Skeletal muscle tissue (tissue), 4 donors: Measurements from ENCODE around the gene ENAH. TPM values are rescaled to one million over a fixed set of nuclear protein-coding genes. Genes with fewer than 3 reads are reported as not detected.

Experiments used
- H3K27ac ChIP-seq: one replicate; pipeline ENCODE4 v1.7.0; 2013; ENCODE audit warnings: mild to moderate bottlenecking, low read depth, low read length, inconsistent platforms
- H3K27me3 ChIP-seq, 3 donors: one replicate each; pipeline ENCODE4 v1.7.0; 2013; ENCODE audit warnings: low read length in 3 of 3; ENCODE audit not compliant: control insufficient read depth in 3 of 3, insufficient read depth in 3 of 3
- H3K36me3 ChIP-seq, 3 donors: one replicate each; pipeline ENCODE4 v1.7.0; 2013; ENCODE audit warnings: low read length in 3 of 3; ENCODE audit not compliant: control insufficient read depth in 3 of 3, insufficient read depth in 3 of 3
- H3K4me1 ChIP-seq, 3 donors: one replicate each; pipeline ENCODE4 v1.7.0; 2013; ENCODE audit warnings: low read length in 3 of 3, mild to moderate bottlenecking in 3 of 3; ENCODE audit not compliant: control insufficient read depth in 3 of 3, insufficient read depth in 3 of 3
- H3K4me3 ChIP-seq, 3 donors: one replicate each; pipeline ENCODE4 v1.7.0; 2013; ENCODE audit warnings: low read length in 3 of 3
- H3K9ac ChIP-seq, 3 donors: one replicate each; pipeline ENCODE4 v1.7.0; 2013; ENCODE audit warnings: low read length in 3 of 3, mild to moderate bottlenecking in 3 of 3, moderate library complexity in 2 of 3, low read depth in 1 of 3
- H3K9me3 ChIP-seq, 3 donors: one replicate each; pipeline ENCODE4 v1.7.0; 2013; ENCODE audit warnings: low read length in 3 of 3; ENCODE audit not compliant: control insufficient read depth in 3 of 3
- total RNA-seq: library from RNA; depleted of rRNA; stranded (reverse); fragments of >200 nt; gene quantifications from one replicate; pipeline ENCODE4 v1.2.3, GENCODE V29; 2014
- donor health status: Osteomylitis.

ENAH gene
- total RNA-seq, 1 donor from 2014 or later, result 38.6 TPM

GRCh38 chr1:225535280-225535679 lies 117.6 kb downstream of the ENAH start:
- Histone ChIP-seq H3K9ac (no peak overlapping the region), H3K4me3 (no peak overlapping the region), H3K9me3 (no peaks in the 10 kb centered on the region), H3K4me1 (peaks cover 7 to 12% (median 8%) of the 10 kb centered on the region in 3 donors), H3K27me3 (no peaks in the 10 kb centered on the region), H3K27ac (no peak overlapping the region), H3K36me3 (no peaks in the 10 kb centered on the region)

GRCh38 chr1:225534772-225535171 lies 118.2 kb downstream of the ENAH start:
- Histone ChIP-seq H3K27ac (no peak overlapping the region), H3K27me3 (no peaks in the 10 kb centered on the region), H3K4me1 (peaks cover 7 to 11% (median 8%) of the 10 kb centered on the region in 3 donors), H3K9ac (no peak overlapping the region), H3K9me3 (no peaks in the 10 kb centered on the region), H3K36me3 (peaks cover 0 to 2% (median 0%) of the 10 kb centered on the region in 3 donors), H3K4me3 (no peak overlapping the region)

GRCh38 chr1:225534135-225534534 lies 118.8 kb downstream of the ENAH start:
- Histone ChIP-seq H3K4me1 (peaks cover 5 to 7% (median 6%) of the 10 kb centered on the region in 3 donors), H3K4me3 (no peak overlapping the region), H3K27me3 (no peaks in the 10 kb centered on the region), H3K9ac (peak overlapping the region in 1 of 3 donors; percentile 10), H3K9me3 (no peaks in the 10 kb centered on the region), H3K36me3 (peaks cover 0 to 4% (median 0%) of the 10 kb centered on the region in 3 donors), H3K27ac (no peak overlapping the region)

GRCh38 chr1:225533238-225533637 lies 119.7 kb downstream of the ENAH start:
- Histone ChIP-seq H3K36me3 (peaks cover 0 to 4% (median 2%) of the 10 kb centered on the region in 3 donors), H3K27ac (no peak overlapping the region), H3K4me1 (peaks cover 4 to 6% (median 5%) of the 10 kb centered on the region in 3 donors), H3K9ac (peak overlapping the region in 1 of 3 donors; percentile 7), H3K4me3 (no peak overlapping the region), H3K27me3 (no peaks in the 10 kb centered on the region), H3K9me3 (no peaks in the 10 kb centered on the region)

- Histone ChIP-seq H3K27me3 (no peaks in the 10 kb centered on the region), H3K9me3 (no peaks in the 10 kb centered on the region), H3K4me1 (peaks cover 5 to 10% (median 5%) of the 10 kb centered on the region in 3 donors), H3K9ac (no peak overlapping the region), H3K4me3 (no peak overlapping the region), H3K27ac (no peak overlapping the region), H3K36me3 (peaks cover 0 to 4% (median 4%) of the 10 kb centered on the region in 3 donors)
These were observed 120.5 kb downstream of the ENAH start for GRCh38 chr1:225532240-225532944.

- Histone ChIP-seq H3K9me3 (no peaks in the 10 kb centered on the region), H3K27ac (no peak overlapping the region), H3K4me3 (no peak overlapping the region), H3K36me3 (peaks cover 0 to 4% (median 4%) of the 10 kb centered on the region in 3 donors), H3K27me3 (no peaks in the 10 kb centered on the region), H3K9ac (no peak overlapping the region), H3K4me1 (peaks cover 7 to 10% (median 8%) of the 10 kb centered on the region in 3 donors)
These were observed 123.2 kb downstream of the ENAH start for GRCh38 chr1:225529726-225530125.

GRCh38 chr1:225527575-225527974 lies 125.3 kb downstream of the ENAH start:
- Histone ChIP-seq H3K27ac (no peak overlapping the region), H3K9me3 (no peaks in the 10 kb centered on the region), H3K27me3 (no peaks in the 10 kb centered on the region), H3K9ac (no peak overlapping the region), H3K36me3 (peaks cover 0 to 4% (median 4%) of the 10 kb centered on the region in 3 donors), H3K4me1 (peaks cover 2 to 8% (median 4%) of the 10 kb centered on the region in 3 donors), H3K4me3 (no peak overlapping the region)

- H3K27me3 ChIP-seq, result no peaks in the 10 kb centered on the region
- no peak overlapping the region for H3K9ac ChIP-seq
- peaks cover 2 to 8% (median 4%) of the 10 kb centered on the region in 3 donors for H3K4me1 ChIP-seq
- peaks cover 0 to 4% (median 4%) of the 10 kb centered on the region in 3 donors for H3K36me3 ChIP-seq
- H3K9me3 ChIP-seq, result no peaks in the 10 kb centered on the region
- no peak overlapping the region for H3K4me3 ChIP-seq
- H3K27ac ChIP-seq, result no peak overlapping the region
These were observed 126.0 kb downstream of the ENAH start for GRCh38 chr1:225526878-225527277.

- Histone ChIP-seq H3K27me3 (no peaks in the 10 kb centered on the region), H3K36me3 (peaks cover 0 to 4% (median 4%) of the 10 kb centered on the region in 3 donors), H3K27ac (no peak overlapping the region), H3K4me1 (peaks cover 2 to 8% (median 4%) of the 10 kb centered on the region in 3 donors), H3K4me3 (no peak overlapping the region), H3K9me3 (no peaks in the 10 kb centered on the region), H3K9ac (no peak overlapping the region)
These were observed 127.5 kb downstream of the ENAH start for GRCh38 chr1:225525377-225525776.

- peaks cover 2 to 8% (median 4%) of the 10 kb centered on the region in 3 donors for H3K4me1 ChIP-seq
- H3K9ac ChIP-seq, result peak overlapping the region; percentile 57 to 63 (median 61)
- H3K27ac ChIP-seq, result peak overlapping the region; percentile 67
- H3K9me3 ChIP-seq, result no peaks in the 10 kb centered on the region
- peak overlapping the region; percentile 32 to 59 (median 34) for H3K4me3 ChIP-seq
- peaks cover 0 to 4% (median under 1%) of the 10 kb centered on the region in 3 donors for H3K36me3 ChIP-seq
- no peaks in the 10 kb centered on the region for H3K27me3 ChIP-seq
These were observed 128.4 kb downstream of the ENAH start for GRCh38 chr1:225524570-225524969.
